ENCODE measurements around the gene SORCS2. TPM values are rescaled to one million over a fixed set of nuclear protein-coding genes. Genes with fewer than 3 reads are reported as not detected.

Gene SORCS2
- total RNA-seq, 1 experiment from 2014 or later: not detected

DNA sequence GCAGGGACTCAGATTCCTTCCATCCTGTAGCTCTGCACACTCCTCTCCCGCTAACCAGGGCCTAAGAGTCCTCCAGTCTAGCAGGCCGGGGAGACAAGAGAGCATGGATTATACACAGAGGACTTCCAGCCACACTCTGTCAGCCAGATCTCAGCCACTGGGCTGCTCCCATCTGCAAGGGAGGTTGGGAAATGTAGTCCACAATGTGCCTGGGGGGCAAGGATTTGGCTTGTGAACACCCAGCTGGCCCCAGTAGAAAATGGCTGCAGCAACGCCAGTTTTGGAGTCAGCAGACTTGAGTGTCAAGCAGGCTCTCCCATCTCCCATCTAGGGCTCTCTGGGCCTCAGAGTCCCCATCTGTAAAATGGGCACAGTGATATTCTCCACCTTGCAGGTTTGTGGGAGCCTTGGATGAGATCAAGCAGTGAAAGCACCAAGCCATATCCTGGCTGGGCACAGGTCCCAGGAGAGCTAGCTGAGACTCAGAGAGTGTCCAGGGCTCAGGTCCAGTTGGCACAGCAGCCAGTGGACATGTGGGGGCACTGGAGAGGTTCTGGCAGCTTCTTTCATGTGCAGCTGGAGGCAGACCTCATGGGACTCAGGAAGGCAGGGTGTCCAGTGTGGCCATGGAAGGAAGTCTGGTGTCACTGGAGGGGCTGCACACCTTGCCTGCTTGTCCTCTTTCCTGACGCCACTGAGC lies 227.8 kb downstream of the SORCS2 start:
- DNase-seq (ENCODE audit: extremely low read depth, low read depth): no peak

DNA sequence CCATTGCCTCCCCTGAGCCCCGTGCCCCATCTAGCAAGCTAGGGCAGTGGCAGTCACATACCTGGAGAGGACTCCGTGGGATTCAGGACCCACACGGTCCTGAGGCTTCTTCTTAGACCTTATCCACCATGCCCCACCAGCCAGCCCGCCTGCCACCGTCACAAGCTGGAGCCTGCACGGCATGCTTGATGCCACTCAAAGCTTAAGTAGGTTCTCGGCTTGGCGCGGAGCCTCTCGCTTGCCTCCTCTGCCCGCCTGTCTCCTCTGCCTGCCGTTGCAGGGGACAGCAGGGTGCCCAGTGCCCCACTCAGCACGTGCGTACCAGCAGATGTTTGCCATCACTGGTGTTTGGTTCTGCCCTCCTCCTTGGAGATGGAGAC lies 228.3 kb downstream of the SORCS2 start:
- DNase-seq (ENCODE audit: extremely low read depth, low read depth): no peak

GRCh38 chr4:7421356-7422150 lies 229.2 kb downstream of the SORCS2 start:
- DNase-seq (ENCODE audit: extremely low read depth, low read depth): no peak

DNA sequence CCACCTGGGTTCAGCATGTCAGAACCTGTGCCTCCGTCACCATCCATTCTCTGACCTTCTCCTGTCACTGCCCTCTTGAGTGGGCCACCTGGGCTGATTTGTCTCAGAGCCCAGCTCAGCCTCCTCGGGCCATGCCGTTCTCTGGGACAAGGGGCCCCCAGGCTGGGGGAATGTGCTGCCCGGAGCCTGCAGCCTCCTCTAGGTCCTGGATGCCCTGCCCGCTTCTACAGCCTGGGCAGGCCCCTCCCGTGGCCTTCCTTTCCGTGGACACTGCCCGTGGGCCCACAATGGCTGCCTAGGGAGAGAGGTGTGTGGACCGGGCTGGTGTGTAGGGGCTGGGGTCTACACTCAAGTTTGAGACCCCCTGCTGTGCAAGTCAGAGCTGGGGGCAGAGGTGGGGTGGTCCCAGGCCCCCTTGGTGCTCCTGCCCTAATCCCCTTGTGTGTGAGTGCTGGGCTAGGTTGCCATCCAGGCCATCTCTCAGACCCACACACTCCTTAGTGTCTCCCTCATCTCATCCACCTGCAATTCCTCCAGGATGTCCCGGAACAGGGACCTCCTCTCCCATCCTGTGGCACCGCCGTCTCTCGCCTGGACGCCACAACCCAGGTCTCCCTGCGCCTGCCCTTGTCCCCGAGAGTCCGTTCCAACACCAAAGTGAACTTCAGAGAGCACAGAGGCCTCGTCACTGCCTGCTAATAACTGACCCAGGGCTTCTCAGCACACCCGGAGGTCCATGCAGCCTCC lies 230.0 kb downstream of the SORCS2 start:
- no peak for DNase-seq (ENCODE audit: extremely low read depth, low read depth)

DNA sequence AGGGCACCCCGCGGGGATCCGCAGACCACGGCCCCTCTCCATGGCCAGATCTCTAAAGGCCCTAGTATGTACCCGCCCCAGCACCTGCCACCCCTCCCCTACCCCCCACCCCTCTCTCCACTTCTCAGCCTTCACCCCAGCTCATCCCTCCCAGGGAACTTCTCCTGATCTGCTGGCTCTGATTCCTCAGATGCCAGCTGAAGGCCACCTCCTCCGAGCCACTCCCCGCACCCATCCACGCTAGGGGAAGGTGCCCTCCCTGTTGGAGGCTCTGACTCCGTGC lies 230.5 kb downstream of the SORCS2 start:
- no peak for DNase-seq (ENCODE audit: extremely low read depth, low read depth)

DNA sequence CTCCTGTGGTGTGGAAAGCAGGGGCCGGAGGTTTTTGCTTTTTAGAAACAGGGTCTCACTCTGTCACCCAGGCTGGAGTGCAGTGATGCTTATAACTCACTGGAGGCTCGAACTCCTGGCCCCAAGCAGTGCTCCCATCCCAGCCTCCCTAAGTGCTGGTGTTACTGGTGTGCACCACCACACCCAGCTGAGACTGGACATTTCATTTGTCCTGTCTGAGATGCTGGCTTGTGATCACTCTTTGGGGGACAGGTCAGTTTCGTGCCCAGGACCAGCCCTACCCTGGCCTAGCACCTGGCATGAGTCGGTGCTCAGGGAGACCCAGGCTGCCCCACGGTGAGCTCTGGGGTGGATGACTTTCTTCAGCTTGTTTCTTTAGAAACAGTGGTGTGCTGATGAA lies 231.1 kb downstream of the SORCS2 start:
- DNase-seq (ENCODE audit: extremely low read depth, low read depth): no peak

DNA sequence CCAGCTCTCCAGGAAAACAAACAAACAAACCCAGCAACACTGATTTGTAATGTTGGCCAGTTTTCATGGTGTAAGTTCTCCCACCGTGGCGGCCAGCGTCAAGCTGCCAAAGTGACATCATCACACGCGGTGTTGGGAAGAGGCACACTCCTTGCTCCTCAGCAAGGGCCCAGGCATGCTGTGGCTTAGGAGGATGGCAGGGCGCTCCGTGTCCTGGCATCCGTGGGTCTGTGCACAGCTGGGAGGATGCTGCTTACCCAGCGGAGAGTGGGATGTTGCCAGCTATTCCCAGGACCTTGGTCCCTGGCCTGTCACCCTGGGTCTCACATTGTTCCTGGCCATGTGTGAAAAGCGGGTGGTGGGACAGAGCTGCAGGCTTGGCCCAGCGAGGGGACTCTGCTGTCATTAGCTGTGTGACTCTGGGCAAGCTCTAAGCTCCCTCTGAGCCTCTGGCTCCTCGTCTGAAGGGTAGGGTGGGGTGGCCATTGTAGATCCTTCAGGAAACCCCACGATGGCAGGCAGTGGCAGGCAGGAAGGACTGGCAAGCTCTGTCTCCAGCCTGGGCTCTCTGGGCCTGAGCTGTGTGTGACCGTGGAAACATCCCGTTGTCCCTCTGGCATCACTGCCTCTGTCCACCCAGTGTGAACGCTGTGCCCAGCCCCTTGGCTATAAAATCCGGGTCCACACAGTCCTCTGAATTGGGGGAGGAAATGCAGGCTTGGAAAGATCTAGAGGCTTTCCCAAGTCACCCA lies 231.6 kb downstream of the SORCS2 start:
- no peak for DNase-seq (ENCODE audit: extremely low read depth, low read depth)

DNA sequence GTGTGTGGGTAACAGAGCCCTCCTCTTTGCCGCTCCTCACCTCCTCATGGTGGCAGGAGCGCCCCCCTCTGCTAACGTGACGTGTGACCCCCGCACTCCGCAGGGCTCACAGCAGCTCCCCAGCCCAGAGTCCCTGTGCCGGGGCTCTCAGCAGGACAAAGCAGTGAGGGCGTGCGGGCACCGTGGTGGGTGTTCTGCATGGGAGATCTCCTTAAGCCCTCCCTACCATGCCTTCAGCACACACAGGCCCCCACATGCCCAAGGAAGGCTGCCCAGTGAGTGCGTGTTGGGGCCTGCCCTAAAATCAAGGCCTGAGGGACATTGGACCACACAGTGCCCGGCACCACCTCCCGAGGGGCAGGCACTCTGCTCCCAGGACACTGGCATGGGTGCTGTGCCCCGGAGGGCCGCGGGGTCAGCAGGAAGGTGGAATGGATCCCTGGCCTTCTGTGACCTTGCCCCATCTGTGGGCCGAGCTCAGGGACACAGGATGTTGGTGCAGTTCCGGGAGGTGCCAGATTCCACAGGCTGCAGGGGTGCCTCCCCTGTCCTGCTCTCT lies 232.3 kb downstream of the SORCS2 start:
- DNase-seq (ENCODE audit: extremely low read depth, low read depth): no peak

GRCh38 chr4:7425124-7425523 lies 232.8 kb downstream of the SORCS2 start:
- no peak for DNase-seq (ENCODE audit: extremely low read depth, low read depth)

DNA sequence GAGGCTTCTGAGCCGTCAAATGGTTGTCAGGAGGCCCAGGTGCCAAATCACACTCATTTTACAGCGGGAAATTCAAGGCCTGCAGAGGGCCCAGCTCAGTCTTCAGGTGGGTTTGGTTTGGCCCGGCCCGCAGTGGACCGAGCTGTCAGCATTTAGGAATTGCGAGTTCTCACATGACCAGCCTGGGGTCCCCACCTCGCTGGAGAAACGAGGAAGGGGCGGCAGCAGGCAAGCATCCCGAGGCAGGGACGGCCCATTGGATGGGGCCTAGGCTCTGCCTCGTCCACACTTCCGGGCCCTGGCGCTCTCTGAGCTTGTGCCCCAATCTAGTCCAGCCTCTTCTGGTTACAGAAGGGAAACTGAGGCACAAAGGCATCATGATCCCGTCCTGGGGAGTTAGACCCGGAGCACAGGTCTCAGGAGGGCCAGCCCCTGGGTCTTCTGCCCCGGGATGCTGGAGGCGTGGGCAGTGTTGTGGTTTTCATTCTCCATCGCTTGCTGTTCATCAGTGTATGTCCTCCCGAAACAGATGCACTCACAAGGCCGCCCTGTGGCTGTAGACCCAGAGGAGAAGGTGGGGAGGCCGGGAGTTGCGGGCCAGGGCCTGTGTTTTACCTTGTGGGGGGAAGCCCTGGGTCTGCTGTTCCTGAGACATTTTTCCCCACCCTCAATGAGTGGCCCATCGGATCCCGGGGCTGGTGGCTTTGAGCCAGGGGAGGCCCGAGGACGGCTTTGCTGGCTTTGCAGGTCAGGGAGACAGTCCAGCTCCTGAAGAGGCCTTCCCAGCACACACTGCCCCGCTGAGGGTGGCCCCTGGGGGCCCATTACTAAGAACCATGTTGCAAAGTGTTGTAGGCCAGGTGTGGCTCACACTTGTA lies 233.5 kb downstream of the SORCS2 start:
- no peak for DNase-seq (ENCODE audit: extremely low read depth, low read depth)

- DNase-seq (ENCODE audit: extremely low read depth, low read depth): no peak
Observed at GRCh38 chr4:7426525-7427171, 234.3 kb downstream of the SORCS2 start.

GRCh38 chr4:7427361-7427760 lies 235.0 kb downstream of the SORCS2 start:
- no peak for DNase-seq (ENCODE audit: extremely low read depth, low read depth)

DNA sequence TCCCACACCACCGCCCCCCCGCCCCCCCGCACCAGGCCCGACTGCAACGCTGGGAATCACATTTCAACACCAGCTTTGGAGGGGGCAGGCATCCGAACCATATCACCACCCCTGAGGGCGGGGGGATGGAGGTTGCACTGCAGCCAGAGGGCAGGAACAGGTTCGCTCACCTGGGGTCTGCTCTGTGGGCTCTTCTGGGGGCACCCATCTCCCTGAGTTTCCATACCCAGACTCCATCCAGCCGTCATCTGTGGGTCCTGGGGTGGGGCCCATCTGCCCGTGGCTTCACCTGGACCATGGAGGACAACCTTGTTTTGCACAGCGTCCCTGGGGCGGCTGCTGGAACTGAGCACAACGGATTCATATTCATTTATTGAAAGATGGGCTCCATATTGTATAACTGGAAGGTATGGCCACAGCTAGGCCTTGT lies 235.5 kb downstream of the SORCS2 start:
- DNase-seq (ENCODE audit: extremely low read depth, low read depth): no peak

- no peak for DNase-seq (ENCODE audit: extremely low read depth, low read depth)
Observed at GRCh38 chr4:7428261-7429068, 236.1 kb downstream of the SORCS2 start.

GRCh38 chr4:7429069-7429416 lies 236.7 kb downstream of the SORCS2 start:
- no peak for DNase-seq (ENCODE audit: extremely low read depth, low read depth)

- no peak for DNase-seq (ENCODE audit: extremely low read depth, low read depth)
Observed at GRCh38 chr4:7429601-7430078, 237.3 kb downstream of the SORCS2 start.

- DNase-seq (ENCODE audit: extremely low read depth, low read depth): no peak
Observed at GRCh38 chr4:7430368-7430964, 238.1 kb downstream of the SORCS2 start.
